GM19372 (cell line): ENCODE results near the gene SYTL2.
"Not testable (repeated sequence)": the region's sequence is repeated elsewhere in the genome, so short reads cannot be mapped to it uniquely, and the experiment has no call there.

Experiments used
- ATAC-seq: cut with Tn5 transposase; IDR thresholded peaks from one replicate; pipeline ENCODE4 v1.9.1; 2021; ENCODE audit warnings: mild to moderate bottlenecking, low read depth, moderate library complexity; ENCODE audit not compliant: unreplicated experiment

SYTL2 gene

GRCh38 chr11:85698195-85698594, 112.7 kb downstream of the SYTL2 start:
- no peak for ATAC-seq

GRCh38 chr11:85697747-85698146, 113.2 kb downstream of the SYTL2 start:
- no peak for ATAC-seq

- no peak for ATAC-seq
Observed at GRCh38 chr11:85695546-85695945, 115.4 kb downstream of the SYTL2 start.

- peak; percentile 65 for ATAC-seq
Observed at GRCh38 chr11:85694385-85694980, 116.5 kb downstream of the SYTL2 start.

- no peak for ATAC-seq
Observed at GRCh38 chr11:85685820-85686459, 125.0 kb downstream of the SYTL2 start, which contains the start of gene CCDC89. Gene CCDC89 (minus strand): TSS chr11:85686195. CDS start chr11:85686130, 65 bp downstream.

GRCh38 chr11:85685125-85685819, 125.7 kb downstream of the SYTL2 start:
- no peak for ATAC-seq

- peak; percentile 86 for ATAC-seq
Observed at GRCh38 chr11:85682330-85683305, 128.3 kb downstream of the SYTL2 start.

- ATAC-seq = no peak
Observed at GRCh38 chr11:85680897-85681296, 130.0 kb downstream of the SYTL2 start.

GRCh38 chr11:85679576-85679975, 131.4 kb downstream of the SYTL2 start:
- ATAC-seq = no peak

- ATAC-seq = no peak
Observed at GRCh38 chr11:85673393-85673792, 137.5 kb downstream of the SYTL2 start.

GRCh38 chr11:85672105-85672902, 138.6 kb downstream of the SYTL2 start:
- ATAC-seq = no peak

GRCh38 chr11:85670949-85671663, 139.8 kb downstream of the SYTL2 start:
- ATAC-seq = not testable (repeated sequence)

GRCh38 chr11:85668157-85668556, 142.8 kb downstream of the SYTL2 start:
- no peak for ATAC-seq

- no peak for ATAC-seq
Observed at GRCh38 chr11:85666687-85667086, 144.3 kb downstream of the SYTL2 start.

- no peak for ATAC-seq
Observed at GRCh38 chr11:85665733-85666132, 145.2 kb downstream of the SYTL2 start.

- ATAC-seq = peak; percentile 84
Observed at GRCh38 chr11:85664615-85665481, 146.1 kb downstream of the SYTL2 start, which contains the start of gene CREBZF. Gene CREBZF (minus strand): TSS chr11:85665129. CDS start chr11:85664875, 254 bp downstream.

GRCh38 chr11:85663753-85664614, 147.0 kb downstream of the SYTL2 start:
- ATAC-seq = peak; percentile 51
